Mesodermal cell (in vitro differentiated cells): ENCODE measurements around the gene HECW1.
"Not testable (repeated sequence)": the region's sequence is repeated elsewhere in the genome, so short reads cannot be mapped to it uniquely, and the experiment has no call there.

Source experiments
- H3K27ac ChIP-seq: 2 replicates; pipeline ENCODE4 v1.7.0; 2013; ENCODE audit warnings: mild to moderate bottlenecking, low read depth, low read length, moderate library complexity; ENCODE audit not compliant: severe bottlenecking
- H3K36me3 ChIP-seq: 2 replicates; pipeline ENCODE4 v1.7.1; 2013; ENCODE audit warnings: mild to moderate bottlenecking, low read length, moderate library complexity; ENCODE audit not compliant: control insufficient read depth, insufficient read depth
- H3K4me1 ChIP-seq: one replicate; pipeline ENCODE4 v1.7.1; 2013; ENCODE audit warnings: mild to moderate bottlenecking, low read length; ENCODE audit not compliant: insufficient read depth, control insufficient read depth, poor library complexity, severe bottlenecking
- H3K4me3 ChIP-seq: 2 replicates; pipeline ENCODE4 v1.7.0; 2013; ENCODE audit warnings: low read length, control low read depth, mild to moderate bottlenecking; ENCODE audit not compliant: insufficient read depth, poor library complexity, severe bottlenecking; ENCODE audit errors: extremely low read depth
- H3K9me3 ChIP-seq: 2 replicates; pipeline ENCODE4 v1.7.1; 2013; ENCODE audit warnings: mild to moderate bottlenecking, low read length, moderate library complexity; ENCODE audit not compliant: control insufficient read depth
- WGBS, 2 experiments: methylation state at CpG; one replicate each; pipeline ENCODE4 v1.1.5; 2013; ENCODE audit warnings: missing lambda C conversion rate in 2 of 2; ENCODE audit not compliant: insufficient coverage in 2 of 2; 5-methylcytosine and 5-hydroxymethylcytosine counted together

HECW1 gene

DNA sequence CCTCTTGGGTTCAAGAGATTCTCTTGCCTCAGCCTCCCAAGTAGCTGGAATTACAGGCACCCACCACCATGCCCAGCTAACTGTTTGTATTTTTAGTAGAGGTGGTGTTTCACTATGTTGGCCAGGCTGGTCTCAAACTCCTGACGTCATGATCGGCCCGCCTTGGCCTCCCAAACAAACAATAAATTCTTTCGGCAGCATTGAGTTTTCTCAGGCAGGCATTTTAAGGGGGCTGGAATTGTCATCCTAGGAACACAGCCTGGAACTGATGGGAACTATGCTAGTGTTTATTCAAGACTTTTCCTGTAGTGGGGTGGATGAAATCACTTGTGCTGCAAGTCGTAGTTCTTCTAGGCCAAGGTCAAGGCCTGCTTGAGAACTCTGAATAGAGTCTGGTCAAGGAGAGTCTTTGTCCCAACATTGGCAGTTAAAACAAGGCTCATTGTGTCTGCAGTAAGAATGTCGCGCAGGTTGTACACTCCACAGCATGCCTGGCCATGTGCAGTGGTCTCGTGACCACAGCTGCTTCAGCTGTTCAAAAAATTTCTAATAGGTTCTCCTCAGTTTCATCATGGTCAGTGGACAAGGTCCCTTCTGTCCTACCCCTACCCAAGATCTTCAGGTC, 92.8 kb downstream of the HECW1 start:
- Histone ChIP-seq H3K36me3 (no peaks in the 10 kb centered on the region), H3K4me1 (no peaks in the 10 kb centered on the region), H3K27ac (no peak overlapping the region), H3K4me3 (no peak overlapping the region), H3K9me3 (no peaks in the 10 kb centered on the region)
- WGBS, 2 experiments, result 93 to 100% methylated on average over 4 to 7 of the region's 8 CpGs

DNA sequence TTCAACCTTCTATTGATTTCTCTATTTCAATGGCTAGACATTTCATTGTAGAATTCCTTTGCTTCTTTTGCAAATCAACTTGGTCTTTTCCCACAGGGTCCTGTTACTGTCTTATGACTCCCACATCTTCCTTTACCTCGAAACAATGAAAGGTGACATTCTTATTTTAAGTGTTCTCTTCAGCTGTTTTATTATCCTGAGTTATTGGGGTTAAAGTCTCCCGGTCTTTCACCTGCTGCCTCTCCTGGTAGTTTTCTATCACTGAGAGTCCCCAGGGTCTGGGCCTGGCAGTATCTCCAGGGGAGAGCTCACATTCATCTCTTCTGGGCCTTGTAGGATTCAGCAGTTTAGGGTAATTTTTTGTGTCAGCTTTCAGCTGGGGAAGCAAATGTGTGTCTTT, 95.8 kb downstream of the HECW1 start:
- H3K9me3 ChIP-seq, result no peaks in the 10 kb centered on the region
- peaks cover 3% of the 10 kb centered on the region for H3K4me1 ChIP-seq
- H3K36me3 ChIP-seq, result no peaks in the 10 kb centered on the region
- no peak overlapping the region for H3K27ac ChIP-seq
- H3K4me3 ChIP-seq, result no peak overlapping the region
- no CpG with 5 or more reads among the region's 2 CpGs for WGBS, 2 experiments

DNA sequence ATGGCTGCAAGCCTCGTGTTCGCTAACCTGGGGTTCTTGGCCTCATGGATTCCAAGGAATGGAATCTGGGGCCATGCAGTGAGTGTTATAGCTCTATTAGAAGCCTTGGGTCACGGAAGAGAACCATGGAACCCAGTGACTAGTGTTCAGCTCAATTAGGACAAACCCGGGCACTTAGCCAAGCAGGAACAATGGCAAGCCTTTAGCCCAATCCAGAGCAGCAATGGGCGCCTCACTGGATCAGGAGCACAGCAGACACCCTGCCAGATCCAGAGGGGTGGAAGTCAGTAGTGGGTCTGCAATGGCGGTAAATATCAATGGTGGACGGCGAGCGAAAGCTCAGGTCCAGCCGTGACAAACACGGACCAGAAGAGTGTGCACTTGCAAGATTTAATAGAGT, 98.1 kb downstream of the HECW1 start:
- H3K36me3 ChIP-seq, H3K4me1 ChIP-seq, H3K4me3 ChIP-seq, H3K9me3 ChIP-seq, H3K27ac ChIP-seq: not testable (repeated sequence)
- WGBS, 2 experiments, result 91 to 94% methylated on average over 9 to 11 of the region's 11 CpGs

- 82 to 85% methylated on average over 5 of the region's 5 CpGs for WGBS, 2 experiments
- no peak overlapping the region for H3K4me3 ChIP-seq
- no peaks in the 10 kb centered on the region for H3K9me3 ChIP-seq
- peak overlapping the region; percentile 16 for H3K27ac ChIP-seq
- peaks cover 3% of the 10 kb centered on the region for H3K4me1 ChIP-seq
- no peaks in the 10 kb centered on the region for H3K36me3 ChIP-seq
Measured at GRCh38 chr7:43211286-43211685, 98.8 kb downstream of the HECW1 start.

DNA sequence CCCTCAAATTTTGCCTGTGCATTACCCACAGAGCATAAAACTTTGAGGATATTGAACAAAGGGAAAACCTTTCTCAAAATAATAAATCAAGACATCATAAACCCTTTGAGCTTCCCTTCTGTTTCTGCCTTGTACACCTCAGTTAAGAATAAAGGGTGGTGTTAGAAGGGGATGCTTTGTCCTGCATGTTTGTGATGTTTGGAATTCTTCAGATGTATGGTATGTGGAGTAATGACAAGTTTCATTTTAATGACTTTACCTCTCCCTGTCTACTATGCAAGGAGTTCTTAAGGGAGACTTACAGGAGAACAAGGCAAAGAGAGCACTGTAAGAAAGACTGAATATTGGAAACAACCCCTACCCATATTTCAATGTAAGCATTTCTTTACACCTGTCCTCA, 99.2 kb downstream of the HECW1 start:
- Histone ChIP-seq H3K27ac (peak overlapping the region; percentile 16), H3K9me3 (no peaks in the 10 kb centered on the region), H3K36me3 (no peaks in the 10 kb centered on the region)

GRCh38 chr7:43212921-43213320, 100.5 kb downstream of the HECW1 start:
- Histone ChIP-seq H3K27ac (no peak overlapping the region), H3K9me3 (no peaks in the 10 kb centered on the region), H3K4me1 (peaks cover 3% of the 10 kb centered on the region), H3K4me3 (no peak overlapping the region), H3K36me3 (no peaks in the 10 kb centered on the region)
- 80% methylated on average over 1 of the region's 3 CpGs; no CpG with 5 or more reads in 1 of the 2 experiments for WGBS, 2 experiments

More for the DNA sequence above, 99.2 kb downstream of the HECW1 start:
- Histone ChIP-seq H3K4me1 (peaks cover 3% of the 10 kb centered on the region), H3K4me3 (no peak overlapping the region)

- peaks cover 3% of the 10 kb centered on the region for H3K4me1 ChIP-seq
- H3K9me3 ChIP-seq, result no peaks in the 10 kb centered on the region
- H3K36me3 ChIP-seq, result no peaks in the 10 kb centered on the region
- H3K4me3 ChIP-seq, result no peak overlapping the region
- H3K27ac ChIP-seq, result no peak overlapping the region
- 59 to 64% methylated on average over 4 to 5 of the region's 6 CpGs for WGBS, 2 experiments
Measured at GRCh38 chr7:43215061-43215460, 102.6 kb downstream of the HECW1 start.

GRCh38 chr7:43217055-43217454, 104.6 kb downstream of the HECW1 start:
- WGBS, 2 experiments, result 100% methylated on average over 2 of the region's 2 CpGs; no CpG with 5 or more reads in 1 of the 2 experiments
- H3K9me3 ChIP-seq, result no peaks in the 10 kb centered on the region
- no peaks in the 10 kb centered on the region for H3K4me1 ChIP-seq
- H3K4me3 ChIP-seq, result no peak overlapping the region
- H3K36me3 ChIP-seq, result no peaks in the 10 kb centered on the region
- H3K27ac ChIP-seq, result no peak overlapping the region

DNA sequence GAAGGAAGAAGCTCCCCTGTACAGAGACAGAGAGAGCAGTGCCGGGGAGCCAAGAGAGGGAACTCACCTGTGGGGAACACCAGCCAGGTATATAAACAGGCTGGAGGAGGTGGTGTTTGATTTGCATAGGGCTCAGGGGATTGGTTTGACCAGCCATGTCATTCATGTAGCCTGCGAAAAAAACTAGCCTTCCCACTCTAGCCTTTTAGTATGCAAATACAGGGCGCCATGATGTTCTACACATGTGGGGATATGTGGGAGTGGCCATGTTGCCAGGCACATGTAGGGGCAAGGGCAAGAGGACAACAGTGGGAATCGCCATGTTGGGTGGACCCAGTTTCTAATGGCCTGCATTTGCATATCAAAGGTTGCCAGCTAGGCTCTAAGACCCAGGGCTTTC, 106.5 kb downstream of the HECW1 start:
- not testable (repeated sequence) for H3K27ac ChIP-seq, H3K4me1 ChIP-seq, H3K4me3 ChIP-seq, H3K9me3 ChIP-seq, H3K36me3 ChIP-seq
- 78 to 90% methylated on average over 2 to 3 of the region's 4 CpGs for WGBS, 2 experiments

- 90 to 91% methylated on average over 4 to 5 of the region's 6 CpGs for WGBS, 2 experiments
- H3K36me3 ChIP-seq, result no peaks in the 10 kb centered on the region
- H3K4me3 ChIP-seq, result no peak overlapping the region
- no peak overlapping the region for H3K27ac ChIP-seq
- H3K9me3 ChIP-seq, result no peaks in the 10 kb centered on the region
- H3K4me1 ChIP-seq, result no peaks in the 10 kb centered on the region
Measured at GRCh38 chr7:43220250-43220649, 107.8 kb downstream of the HECW1 start.

GRCh38 chr7:43220742-43221141, 108.3 kb downstream of the HECW1 start:
- Histone ChIP-seq H3K4me3 (no peak overlapping the region), H3K36me3 (no peaks in the 10 kb centered on the region), H3K9me3 (no peaks in the 10 kb centered on the region), H3K4me1 (no peaks in the 10 kb centered on the region), H3K27ac (no peak overlapping the region)
